ENCODE results near the gene GRAMD1A.

- TF ChIP-seq EP300 (IDR thresholded peaks at IDR 0.05) (peak; percentile 44), CTCF (IDR thresholded peaks at IDR 0.05) (no peak), POLR2A (IDR thresholded peaks at IDR 0.05) (no peak)
These were observed 8.8 kb downstream of the GRAMD1A start for GRCh38 chr19:35008891-35009341.
